GM10248 (cell line): ENCODE results near the gene RYR3.

ENCODE experiments used
- CTCF ChIA-PET: fragments of 300-600 bp; sonication (Branson Sonifier 250); formaldehyde crosslinking; extraction: SDS; loops from one replicate; lab custom pipeline; 2021; ENCODE audit warnings: antibody characterized with exemption; lab: Yijun Ruan, JAX
- POLR2A ChIA-PET: fragments of 350-650 bp; sonication (Branson Sonifier 250); formaldehyde crosslinking; extraction: SDS; loops from one replicate; lab custom pipeline; 2020; ENCODE audit warnings: antibody characterized with exemption; lab: Yijun Ruan, JAX
- DNase-seq: peaks from one replicate; pipeline ENCODE4 v3.0.0; 2012; ENCODE audit errors: extremely low spot score
- CTCF ChIP-seq: IDR thresholded peaks from 2 replicates; pipeline ENCODE4 v1.5.1; 2012; ENCODE audit warnings: mild to moderate bottlenecking, low read depth; ENCODE audit errors: extremely low read depth, missing control alignments, control extremely low read depth

RYR3 gene

DNA sequence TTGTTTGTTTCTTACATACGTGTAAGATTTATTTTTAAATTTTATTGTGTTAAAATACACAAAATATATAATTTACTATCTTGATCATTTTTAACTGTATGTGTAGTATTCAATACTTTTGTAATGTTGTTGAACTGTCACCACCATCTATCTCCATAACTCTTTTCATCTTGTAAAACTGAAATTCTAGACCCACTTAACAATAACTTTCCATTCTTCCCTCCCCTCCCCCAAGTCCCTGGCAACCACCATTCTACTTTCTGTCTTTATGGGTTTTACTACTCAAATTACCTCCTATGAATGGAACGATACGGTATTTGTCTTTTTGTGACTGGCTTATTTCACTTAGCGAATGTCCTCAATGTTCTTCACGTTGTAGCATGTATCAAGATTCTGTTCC lies 395.4 kb downstream of the RYR3 start:
- POLR2A ChIA-PET: no interaction called here
- TF ChIP-seq CTCF: no peak

DNA sequence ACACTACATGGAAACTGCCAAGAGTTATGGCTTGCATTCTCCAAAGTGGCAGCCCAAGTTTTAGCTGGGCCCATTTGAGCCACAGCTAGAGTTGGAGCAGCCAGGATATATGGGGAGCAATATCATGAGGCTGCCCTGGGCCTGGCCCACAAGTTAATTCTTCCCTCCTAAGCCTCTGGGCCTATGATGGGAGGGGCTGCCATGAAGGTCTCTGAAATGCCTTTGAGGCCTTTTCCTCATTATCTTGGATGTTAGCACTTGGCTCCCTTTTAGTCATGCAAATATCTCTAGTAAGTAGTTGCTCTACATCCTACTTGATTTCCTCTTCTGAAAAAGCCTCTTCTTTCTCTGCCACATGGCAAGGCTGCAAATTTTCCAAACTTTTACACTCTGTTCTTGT lies 400.0 kb downstream of the RYR3 start:
- DNase-seq: no peak
- ChIA-PET POLR2A (no interaction called here), CTCF (interaction anchor here (2.3 kb wide), 1 partner anchor 10 kb away, joined by 17 read pairs; no protein-coding TSS in a partner anchor)
- TF ChIP-seq CTCF: no peak

More for the DNA sequence above, 395.4 kb downstream of the RYR3 start:
- CTCF ChIA-PET: no interaction called here
- no peak for DNase-seq

DNA sequence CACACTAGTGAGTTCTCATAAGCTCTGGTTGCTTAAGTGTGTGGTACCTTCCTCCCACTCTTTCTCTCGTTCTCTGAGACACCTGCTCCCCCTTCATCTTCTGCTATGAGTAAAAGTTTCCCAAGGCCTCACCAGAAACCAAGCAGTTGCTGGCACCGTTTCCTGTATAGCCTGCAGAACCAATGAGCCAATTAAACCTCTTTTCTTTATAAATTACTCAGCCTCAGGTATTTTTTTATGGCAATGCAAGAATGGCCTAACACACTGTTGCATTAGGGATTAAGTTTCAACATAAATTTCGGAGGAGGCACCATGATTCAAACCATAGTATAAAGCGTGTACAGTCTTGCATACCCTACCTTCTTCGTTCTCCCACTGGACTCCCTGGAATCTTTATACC lies 405.3 kb downstream of the RYR3 start:
- no peak for DNase-seq
- POLR2A ChIA-PET: no interaction called here
- no peak for TF ChIP-seq CTCF
- CTCF ChIA-PET: interaction anchor here (4.8 kb wide), 1 partner anchor 15 kb away, joined by 26 read pairs; no protein-coding TSS in a partner anchor

- no peak for TF ChIP-seq CTCF
- ChIA-PET CTCF (interaction anchor here (1.1 to 7.4 kb wide), 4 partner anchors 9 to 20 kb away, joined by 3 to 66 read pairs (median 4); no protein-coding TSS in a partner anchor), POLR2A (no interaction called here)
- DNase-seq: no peak
These were observed 410.2 kb downstream of the RYR3 start for GRCh38 chr15:33720952-33721351.

DNA sequence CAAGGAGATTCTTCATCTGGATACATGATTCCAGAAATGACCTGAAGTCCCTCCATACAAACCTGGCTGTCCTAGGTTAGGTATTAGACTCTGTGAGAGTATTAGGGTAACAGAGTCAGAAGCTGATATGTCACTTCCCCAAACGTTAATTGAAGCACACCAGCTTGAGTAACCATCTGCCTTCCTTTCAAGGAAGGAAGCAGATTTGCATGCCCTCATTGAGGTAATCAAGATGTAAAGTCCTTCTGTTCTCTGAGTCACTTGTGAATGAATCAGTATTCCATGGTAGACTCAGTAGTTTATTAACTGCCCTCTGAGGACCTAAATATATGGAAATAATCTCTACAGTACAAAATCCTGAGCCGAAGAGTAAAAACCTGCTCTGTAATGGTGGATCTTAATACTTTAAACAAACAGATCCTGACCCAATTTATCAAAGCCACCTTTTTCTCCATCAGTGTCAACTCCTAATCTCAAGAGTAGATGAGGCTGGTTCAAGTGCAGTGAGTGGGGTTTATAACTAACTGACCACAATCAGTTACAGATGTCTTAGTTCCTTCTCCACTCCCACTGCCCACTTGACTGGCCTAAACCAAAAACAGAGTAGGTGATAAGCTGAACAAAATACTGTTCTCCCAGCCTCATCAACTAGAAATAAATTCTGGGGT lies 411.4 kb downstream of the RYR3 start:
- POLR2A ChIA-PET: no interaction called here
- no peak for TF ChIP-seq CTCF
- DNase-seq: no peak
- CTCF ChIA-PET: interaction anchor here (0.5 to 7.4 kb wide), 3 partner anchors 14 to 467 kb away, joined by 3 to 66 read pairs (median 5); no protein-coding TSS in a partner anchor

DNA sequence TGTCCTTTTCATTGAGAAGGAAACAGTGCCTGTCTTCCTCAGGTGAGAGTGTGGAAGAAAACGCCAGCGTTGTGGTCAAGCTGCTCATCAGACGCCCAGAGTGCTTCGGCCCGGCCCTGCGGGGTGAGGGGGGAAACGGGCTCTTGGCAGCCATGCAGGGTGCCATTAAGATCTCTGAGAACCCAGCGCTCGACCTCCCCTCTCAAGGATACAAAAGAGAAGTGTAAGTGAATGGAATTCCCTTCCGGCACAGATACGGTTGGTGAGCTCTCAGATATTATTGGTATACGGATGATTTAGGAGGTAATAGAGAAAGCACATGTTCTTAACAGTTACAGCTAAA lies 411.9 kb downstream of the RYR3 start:
- no peak for DNase-seq
- POLR2A ChIA-PET: no interaction called here
- no peak for TF ChIP-seq CTCF
- CTCF ChIA-PET: interaction anchor here (7.4 kb wide), 1 partner anchor 14 kb away, joined by 66 read pairs; no protein-coding TSS in a partner anchor
